Ishikawa (cell line): ENCODE results near the gene DDX31.

Source experiments
- CEBPB ChIP-seq: IDR thresholded peaks from 2 replicates; pipeline ENCODE4 v1.6.1; 2012
- CREB1 ChIP-seq: IDR thresholded peaks from 2 replicates; pipeline ENCODE4 v1.6.1; 2012; ENCODE audit warnings: low read depth
- EGR1 ChIP-seq: IDR thresholded peaks from 2 replicates; pipeline ENCODE4 v1.6.1; 2012
- EP300 ChIP-seq: IDR thresholded peaks from 2 replicates; pipeline ENCODE4 v1.6.1; 2012; ENCODE audit warnings: borderline replicate concordance
- FOXM1 ChIP-seq: IDR thresholded peaks from 2 replicates; pipeline ENCODE4 v1.6.1; 2012; ENCODE audit warnings: low read depth, borderline replicate concordance
- NFIC ChIP-seq: IDR thresholded peaks from 2 replicates; pipeline ENCODE4 v1.6.1; 2012
- RAD21 ChIP-seq: IDR thresholded peaks from 2 replicates; pipeline ENCODE4 v1.6.1; 2012; ENCODE audit warnings: low read depth
- TAF1 ChIP-seq: IDR thresholded peaks from 2 replicates; pipeline ENCODE4 v1.6.1; 2012; ENCODE audit warnings: low read depth, mild to moderate bottlenecking
- TCF12 ChIP-seq: IDR thresholded peaks from 2 replicates; pipeline ENCODE4 v1.6.1; 2012; ENCODE audit warnings: low read depth
- TEAD4 ChIP-seq: IDR thresholded peaks from 2 replicates; pipeline ENCODE4 v1.6.1; 2012
- YY1 ChIP-seq: IDR thresholded peaks from 2 replicates; pipeline ENCODE4 v1.6.1; 2012; ENCODE audit warnings: low read depth
- ZBTB7A ChIP-seq: IDR thresholded peaks from 2 replicates; pipeline ENCODE4 v1.6.1; 2012; ENCODE audit warnings: low read depth
- TF ChIP-seq, protein P1 (sequence below): IDR thresholded peaks from 2 replicates; pipeline ENCODE4 v1.6.1; 2012
- TF ChIP-seq, protein P2 (sequence below): IDR thresholded peaks from 2 replicates; pipeline ENCODE4 v1.6.1; 2012; ENCODE audit warnings: low read depth, mild to moderate bottlenecking
- TF ChIP-seq, protein P3 (sequence below): IDR thresholded peaks from 2 replicates; pipeline ENCODE4 v1.6.1; 2012

DDX31 gene

DNA sequence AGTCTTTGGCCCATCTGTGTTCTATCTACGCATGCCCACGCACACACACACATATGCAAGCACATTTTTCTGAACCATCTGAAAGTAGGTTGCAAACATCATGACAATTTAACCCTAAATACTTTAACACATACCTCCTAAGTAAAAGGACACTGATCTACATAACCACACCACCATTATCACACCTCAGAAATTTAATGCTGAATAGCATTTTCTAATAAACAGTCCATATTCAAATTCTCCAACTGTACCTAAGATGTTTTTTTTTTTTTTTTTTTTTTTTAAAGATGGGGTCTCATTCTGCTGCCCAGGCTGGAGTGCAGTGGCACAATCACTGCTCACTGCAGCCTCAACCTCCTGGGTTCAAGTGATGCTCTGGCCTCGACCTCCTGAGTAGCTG is 35.5 kb downstream of the DDX31 start:
- TF ChIP-seq NFIC = no peak
- TF ChIP-seq YY1 = no peak
- TF ChIP-seq EP300 = no peak
- no peak for TF ChIP-seq TEAD4
- TF ChIP-seq CREB1 = no peak
- TF ChIP-seq CEBPB = no peak
- no peak for TF ChIP-seq TCF12
- TF ChIP-seq, protein P1, sequence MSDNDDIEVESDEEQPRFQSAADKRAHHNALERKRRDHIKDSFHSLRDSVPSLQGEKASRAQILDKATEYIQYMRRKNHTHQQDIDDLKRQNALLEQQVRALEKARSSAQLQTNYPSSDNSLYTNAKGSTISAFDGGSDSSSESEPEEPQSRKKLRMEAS = no peak
- no peak for TF ChIP-seq EGR1
- TF ChIP-seq ZBTB7A = no peak
- TF ChIP-seq, protein P2, sequence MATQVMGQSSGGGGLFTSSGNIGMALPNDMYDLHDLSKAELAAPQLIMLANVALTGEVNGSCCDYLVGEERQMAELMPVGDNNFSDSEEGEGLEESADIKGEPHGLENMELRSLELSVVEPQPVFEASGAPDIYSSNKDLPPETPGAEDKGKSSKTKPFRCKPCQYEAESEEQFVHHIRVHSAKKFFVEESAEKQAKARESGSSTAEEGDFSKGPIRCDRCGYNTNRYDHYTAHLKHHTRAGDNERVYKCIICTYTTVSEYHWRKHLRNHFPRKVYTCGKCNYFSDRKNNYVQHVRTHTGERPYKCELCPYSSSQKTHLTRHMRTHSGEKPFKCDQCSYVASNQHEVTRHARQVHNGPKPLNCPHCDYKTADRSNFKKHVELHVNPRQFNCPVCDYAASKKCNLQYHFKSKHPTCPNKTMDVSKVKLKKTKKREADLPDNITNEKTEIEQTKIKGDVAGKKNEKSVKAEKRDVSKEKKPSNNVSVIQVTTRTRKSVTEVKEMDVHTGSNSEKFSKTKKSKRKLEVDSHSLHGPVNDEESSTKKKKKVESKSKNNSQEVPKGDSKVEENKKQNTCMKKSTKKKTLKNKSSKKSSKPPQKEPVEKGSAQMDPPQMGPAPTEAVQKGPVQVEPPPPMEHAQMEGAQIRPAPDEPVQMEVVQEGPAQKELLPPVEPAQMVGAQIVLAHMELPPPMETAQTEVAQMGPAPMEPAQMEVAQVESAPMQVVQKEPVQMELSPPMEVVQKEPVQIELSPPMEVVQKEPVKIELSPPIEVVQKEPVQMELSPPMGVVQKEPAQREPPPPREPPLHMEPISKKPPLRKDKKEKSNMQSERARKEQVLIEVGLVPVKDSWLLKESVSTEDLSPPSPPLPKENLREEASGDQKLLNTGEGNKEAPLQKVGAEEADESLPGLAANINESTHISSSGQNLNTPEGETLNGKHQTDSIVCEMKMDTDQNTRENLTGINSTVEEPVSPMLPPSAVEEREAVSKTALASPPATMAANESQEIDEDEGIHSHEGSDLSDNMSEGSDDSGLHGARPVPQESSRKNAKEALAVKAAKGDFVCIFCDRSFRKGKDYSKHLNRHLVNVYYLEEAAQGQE = no peak

DNA sequence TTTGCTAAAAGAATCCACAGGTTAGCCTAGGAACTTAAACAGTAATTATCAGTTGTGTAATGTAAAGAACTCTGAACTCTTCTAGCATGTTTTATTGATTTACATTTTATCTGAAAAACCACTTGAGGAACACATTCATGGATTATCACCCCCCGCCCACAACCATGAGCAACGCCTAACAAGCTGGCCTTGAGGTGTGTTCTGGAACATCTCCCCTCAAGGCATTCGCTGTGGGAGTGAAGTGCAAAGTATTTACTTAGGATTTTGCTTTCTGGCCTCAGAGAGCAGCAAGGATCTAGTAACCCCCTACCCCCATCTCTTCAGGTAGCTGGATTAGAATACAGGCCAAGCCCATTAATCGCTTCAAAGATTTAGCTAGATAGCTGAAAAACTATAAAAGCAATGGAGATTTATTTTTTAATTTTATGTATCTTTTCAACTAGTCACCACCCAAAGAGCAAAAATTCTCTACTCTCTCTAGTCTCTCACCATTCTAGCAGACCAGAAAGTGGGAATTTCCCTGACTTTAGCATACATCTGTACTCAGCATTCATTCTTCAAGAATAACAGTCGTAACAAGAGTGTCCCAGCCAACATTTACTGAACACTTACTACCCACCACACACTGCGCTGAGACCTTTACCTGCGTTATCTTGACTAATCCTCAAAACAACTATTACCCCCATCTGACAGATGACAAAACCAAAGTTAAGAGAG is 37.2 kb downstream of the DDX31 start:
- TF ChIP-seq EGR1 (no peak), TAF1 (no peak), CEBPB (no peak), ZBTB7A (no peak), NFIC (no peak), TCF12 (no peak), CREB1 (no peak), YY1 (no peak), TEAD4 (no peak), EP300 (no peak), FOXM1 (no peak), RAD21 (no peak)
- TF ChIP-seq, protein P1 = no peak
- TF ChIP-seq, protein P3, sequence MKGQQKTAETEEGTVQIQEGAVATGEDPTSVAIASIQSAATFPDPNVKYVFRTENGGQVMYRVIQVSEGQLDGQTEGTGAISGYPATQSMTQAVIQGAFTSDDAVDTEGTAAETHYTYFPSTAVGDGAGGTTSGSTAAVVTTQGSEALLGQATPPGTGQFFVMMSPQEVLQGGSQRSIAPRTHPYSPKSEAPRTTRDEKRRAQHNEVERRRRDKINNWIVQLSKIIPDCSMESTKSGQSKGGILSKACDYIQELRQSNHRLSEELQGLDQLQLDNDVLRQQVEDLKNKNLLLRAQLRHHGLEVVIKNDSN = no peak
- TF ChIP-seq, protein P2 = no peak

DNA sequence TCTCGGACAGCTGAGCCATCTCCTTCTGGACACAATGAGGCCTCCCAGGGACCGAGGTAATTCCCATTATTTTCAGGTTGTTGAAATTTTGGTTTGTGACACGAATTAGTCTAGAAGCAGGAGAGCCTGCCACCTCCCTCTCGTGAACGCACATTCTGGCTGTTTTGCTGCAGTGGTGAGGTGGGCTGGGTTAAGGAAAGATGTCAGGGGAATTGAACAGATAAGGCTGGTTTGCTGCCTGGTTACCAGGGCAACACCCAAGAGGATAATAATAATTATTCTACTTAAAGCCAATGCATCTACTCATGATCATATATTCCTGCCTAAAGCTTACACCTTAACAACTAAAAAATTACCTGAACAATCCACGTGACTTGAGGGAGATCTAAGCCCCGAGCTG is 38.1 kb downstream of the DDX31 start:
- TF ChIP-seq NFIC (no peak), EP300 (no peak), ZBTB7A (no peak), TEAD4 (no peak), CEBPB (no peak), CREB1 (no peak)
- TF ChIP-seq, protein P2 = no peak
- TF ChIP-seq, protein P3 = no peak
- TF ChIP-seq, protein P1 = no peak

DNA sequence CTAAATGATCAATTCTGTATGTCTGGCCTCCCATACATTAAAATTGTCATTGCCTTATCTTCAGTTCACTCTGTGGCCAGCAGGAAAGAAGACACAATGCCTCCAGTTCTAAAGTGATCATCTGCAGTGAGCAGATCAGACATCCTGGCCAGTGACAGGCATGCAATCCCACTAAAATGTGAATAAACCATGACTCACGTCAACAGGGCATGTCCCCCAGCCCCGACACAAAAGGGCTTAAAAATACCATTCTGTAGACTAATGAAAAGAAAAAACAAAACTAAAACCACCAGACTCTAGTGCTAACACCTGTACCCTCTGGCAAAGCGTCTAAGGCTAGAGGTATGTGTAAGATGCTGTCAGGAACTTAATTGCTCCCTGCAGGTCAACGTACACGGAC is 38.5 kb downstream of the DDX31 start:
- TF ChIP-seq YY1 (no peak), EP300 (no peak), TEAD4 (no peak), RAD21 (no peak), FOXM1 (no peak), NFIC (no peak), CEBPB (no peak), ZBTB7A (no peak), CREB1 (no peak), TAF1 (no peak), EGR1 (no peak)
- TF ChIP-seq, protein P1 = no peak
- TF ChIP-seq, protein P2 = no peak
